Measurements from ENCODE around the gene AFF3.

DNA sequence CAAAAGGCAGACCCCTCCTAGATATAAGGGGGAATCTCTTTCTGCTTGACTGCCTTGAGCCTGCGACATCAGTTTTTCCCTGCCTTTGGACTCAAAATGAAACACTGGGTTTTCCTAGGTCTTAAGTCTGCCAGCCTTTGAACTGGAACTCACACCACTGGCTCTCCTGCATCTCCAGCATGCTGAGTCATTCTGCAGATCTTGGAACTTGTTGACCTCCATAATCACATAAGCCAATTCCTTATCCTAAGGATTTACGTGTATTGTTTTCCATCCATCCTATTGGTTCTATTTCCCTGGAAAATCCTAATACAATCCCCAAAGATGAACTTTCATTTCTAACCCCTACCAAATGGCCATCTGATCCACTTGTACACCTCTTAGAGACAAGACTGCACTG, 88.0 kb downstream of the AFF3 start:
- TF ChIP-seq CTCF (IDR thresholded peaks at IDR 0.05) (no peak), POLR2A (IDR thresholded peaks at IDR 0.05) (no peak)

Measured in right lobe of liver (tissue), 4 donors.